ENCODE measurements around the gene SORL1.

SORL1 gene

GRCh38 chr11:121643479-121644186 is 191.5 kb downstream of the SORL1 start:
- DNase-seq = no peak

GRCh38 chr11:121644187-121644512 is 192.0 kb downstream of the SORL1 start:
- DNase-seq = no peak

- DNase-seq = no peak
Observed at GRCh38 chr11:121645001-121645400, 192.9 kb downstream of the SORL1 start.

DNA sequence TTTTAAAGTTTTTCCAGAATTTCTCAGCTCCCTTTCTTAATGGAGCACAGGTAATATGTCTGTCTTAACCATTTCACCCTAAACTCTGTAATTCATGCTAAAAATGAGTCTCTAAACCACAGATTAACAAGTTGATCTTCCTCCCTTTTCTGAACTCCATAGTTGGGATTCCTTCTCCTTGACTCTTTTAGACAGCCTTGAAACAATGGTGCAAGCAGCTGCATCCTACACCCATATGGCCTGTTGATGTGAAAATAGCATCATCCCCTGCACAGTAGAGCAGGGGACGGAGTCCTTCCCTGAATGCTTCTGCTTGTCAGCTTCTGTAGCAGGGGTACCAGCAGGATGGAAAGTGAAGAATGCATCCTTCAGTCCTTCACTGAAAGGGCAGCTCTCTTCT is 193.5 kb downstream of the SORL1 start:
- DNase-seq = no peak

DNA sequence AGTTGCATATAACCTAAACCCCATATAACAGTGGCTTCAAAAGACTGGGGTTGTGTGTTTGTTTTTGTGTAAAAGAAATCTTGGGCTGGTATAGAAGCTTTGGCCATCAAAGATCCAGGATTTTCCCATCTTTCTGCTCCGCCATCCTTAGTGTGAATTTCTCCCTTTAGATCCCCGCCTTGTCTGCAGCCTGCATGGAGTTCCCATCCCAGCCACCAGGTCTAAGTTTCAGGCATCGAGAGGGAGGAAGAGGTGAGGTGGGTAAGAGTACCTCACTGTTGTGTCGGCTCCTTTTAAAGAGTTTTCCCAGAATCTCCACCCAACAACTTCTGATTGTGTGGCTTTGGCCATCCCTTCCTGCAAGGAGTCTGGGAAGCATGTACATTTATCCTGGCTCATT is 196.2 kb downstream of the SORL1 start:
- no peak for DNase-seq

GRCh38 chr11:121649798-121650197 is 197.7 kb downstream of the SORL1 start:
- peak in 1 of 2 experiments; percentile 24 for DNase-seq

DNA sequence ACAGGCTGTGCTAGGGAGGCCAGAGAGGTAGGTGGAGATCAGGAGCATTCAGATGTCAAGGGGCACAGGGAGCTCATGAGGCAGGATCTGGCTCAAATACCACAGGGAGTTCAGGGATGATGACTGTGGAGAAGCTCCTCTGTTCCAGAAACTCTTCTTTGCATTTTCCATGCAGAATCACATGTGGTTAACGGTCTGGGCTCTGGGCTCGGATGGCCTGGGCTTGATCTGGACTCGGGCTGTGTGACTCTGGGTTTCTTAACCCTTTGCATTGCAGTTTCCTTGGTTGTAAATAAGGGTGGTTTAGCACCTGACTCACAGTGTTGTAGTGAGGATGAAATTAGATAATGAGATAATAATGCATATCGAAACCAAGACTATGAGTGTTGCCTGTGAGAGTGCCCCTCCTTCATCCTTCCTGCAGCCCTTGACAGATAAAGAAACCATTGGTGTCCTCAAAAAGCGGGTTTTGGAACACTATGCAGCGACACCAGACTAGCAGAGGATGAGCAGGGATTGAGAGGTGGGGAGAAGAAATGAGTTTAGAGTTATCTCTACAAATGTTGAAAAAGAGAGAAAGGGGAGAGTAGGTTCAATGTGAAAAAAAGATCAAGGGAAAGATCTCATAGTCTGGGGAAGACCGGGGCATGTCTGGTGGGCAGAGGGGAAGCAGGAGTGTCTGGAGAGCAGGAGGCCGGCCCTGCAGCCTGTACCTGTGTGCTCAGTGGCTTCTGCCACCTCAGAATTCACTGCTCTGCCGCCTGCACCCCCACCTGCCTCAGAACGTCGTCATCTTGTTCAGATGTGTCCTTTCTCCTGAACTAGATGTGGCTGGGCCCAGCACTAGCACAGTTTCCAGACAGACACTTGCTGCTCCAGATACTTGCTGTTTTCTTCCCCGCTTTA is 198.5 kb downstream of the SORL1 start:
- DNase-seq = no peak

DNA sequence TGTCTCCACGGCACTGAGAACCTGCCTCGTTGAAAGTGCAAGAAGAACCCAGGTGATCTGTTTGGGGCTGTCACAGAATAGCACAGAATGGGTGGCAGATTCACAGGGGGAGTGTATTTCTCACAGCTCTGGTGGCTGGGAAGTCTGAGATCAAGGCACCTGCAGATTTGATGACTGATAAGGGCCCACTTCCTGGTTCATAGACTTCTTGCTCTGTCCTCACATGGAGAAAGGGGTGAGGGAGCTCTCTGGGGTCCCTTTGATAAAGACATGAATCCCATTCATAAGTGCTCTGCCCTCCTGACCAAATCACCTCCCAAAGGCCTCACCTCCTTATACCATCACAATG is 199.1 kb downstream of the SORL1 start:
- DNase-seq = no peak

GRCh38 chr11:121652971-121653370 is 200.9 kb downstream of the SORL1 start:
- peak; percentile 44 to 51 for DNase-seq

DNA sequence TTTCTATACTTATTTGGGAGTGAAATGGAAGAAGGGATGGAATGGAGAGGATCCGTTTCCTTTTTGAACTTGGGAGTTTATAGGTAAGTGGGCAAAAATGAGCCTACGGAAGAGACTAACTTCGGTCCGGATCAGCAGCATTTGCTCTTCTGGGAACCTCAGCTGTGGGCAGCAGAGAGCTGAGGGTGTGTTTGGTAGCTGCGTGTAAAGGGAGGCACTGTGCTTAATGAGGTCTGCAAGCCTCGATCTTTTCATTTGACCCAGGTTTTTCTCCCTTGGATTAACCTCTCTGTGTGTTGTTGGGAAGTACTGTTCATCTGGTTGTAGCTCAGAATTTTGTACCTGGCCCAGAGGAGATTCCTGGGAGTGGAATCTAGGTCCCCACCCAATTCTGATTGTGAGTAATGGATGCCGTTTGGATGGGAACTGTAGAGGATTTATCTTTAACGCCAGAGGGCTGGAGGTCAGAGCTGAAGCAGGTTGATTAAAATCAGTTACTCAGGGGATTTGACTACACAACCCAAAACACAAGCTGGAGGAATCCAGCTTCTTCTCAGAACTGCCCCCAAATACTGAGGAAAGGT is 202.2 kb downstream of the SORL1 start:
- no peak for DNase-seq

DNA sequence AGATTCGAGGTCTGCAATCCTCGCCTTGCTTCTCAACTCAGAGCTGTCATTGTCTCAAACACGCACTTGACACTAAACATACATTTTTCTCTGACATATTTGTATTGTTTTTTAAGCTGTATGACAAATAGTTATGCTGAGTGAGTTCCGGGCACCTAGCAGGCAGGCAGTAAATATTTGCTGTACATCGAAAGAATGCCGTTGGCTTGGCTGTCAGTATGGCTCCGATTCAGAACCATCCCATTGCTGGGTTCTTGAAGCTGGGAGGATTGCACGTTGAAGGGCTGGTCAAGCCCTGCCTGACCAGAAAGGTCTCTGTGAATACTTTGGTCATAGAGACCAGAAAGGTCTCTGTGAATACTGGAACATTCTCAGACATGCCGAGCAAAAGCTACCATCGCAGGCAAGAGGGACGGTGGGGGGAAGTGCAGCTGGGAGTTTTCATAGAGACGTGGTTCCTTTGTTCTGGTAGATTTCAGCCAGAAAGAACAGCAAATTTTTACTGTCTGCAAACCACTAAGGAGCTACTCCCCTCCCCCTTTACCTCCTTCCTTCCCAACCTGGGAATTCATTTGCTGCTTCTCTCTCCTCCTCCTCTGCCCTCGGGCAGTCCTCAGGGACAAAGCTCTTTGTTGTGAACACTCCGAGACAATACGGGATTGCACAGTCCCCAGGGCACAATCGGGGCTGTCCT is 202.9 kb downstream of the SORL1 start:
- peak in 1 of 2 experiments; percentile 67 for DNase-seq

DNA sequence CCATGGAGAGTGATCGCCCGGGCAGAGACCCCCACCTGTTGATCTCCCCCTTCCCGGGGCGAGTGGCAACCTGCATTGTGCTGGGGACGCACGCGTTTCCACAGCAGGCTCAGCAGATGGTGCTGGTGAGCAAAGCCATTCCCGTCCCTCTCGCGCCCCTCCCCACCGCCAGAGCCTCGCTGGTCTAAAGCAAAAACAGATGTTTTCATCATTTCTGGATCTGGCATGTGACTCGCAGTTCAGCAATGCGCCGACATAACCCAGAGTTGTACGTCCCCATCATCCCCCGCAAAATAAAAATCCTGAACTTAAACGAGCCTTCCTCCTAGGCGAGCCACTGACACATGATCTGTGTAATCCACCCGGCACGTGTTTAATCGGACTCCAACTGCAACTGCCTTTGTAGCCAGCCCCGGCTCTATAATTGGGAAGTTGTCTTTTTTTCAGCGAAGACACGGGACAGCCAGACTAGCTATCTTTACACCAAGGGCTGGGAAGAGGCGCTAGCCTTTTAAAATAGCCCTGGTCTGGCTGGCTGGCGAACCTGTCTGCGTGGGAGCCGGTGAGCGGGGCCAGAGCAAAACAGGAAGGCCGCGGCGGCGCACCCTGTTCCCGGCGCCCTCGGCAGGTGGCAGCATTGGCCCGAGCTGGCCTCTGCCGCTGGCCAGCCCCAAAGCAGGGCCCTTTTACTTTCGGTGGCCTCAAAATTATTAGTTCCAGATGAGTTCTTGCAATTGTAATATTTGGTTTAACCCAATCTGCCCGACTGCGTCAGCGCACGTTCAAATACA is 203.6 kb downstream of the SORL1 start:
- DNase-seq = peak; percentile 92

DNA sequence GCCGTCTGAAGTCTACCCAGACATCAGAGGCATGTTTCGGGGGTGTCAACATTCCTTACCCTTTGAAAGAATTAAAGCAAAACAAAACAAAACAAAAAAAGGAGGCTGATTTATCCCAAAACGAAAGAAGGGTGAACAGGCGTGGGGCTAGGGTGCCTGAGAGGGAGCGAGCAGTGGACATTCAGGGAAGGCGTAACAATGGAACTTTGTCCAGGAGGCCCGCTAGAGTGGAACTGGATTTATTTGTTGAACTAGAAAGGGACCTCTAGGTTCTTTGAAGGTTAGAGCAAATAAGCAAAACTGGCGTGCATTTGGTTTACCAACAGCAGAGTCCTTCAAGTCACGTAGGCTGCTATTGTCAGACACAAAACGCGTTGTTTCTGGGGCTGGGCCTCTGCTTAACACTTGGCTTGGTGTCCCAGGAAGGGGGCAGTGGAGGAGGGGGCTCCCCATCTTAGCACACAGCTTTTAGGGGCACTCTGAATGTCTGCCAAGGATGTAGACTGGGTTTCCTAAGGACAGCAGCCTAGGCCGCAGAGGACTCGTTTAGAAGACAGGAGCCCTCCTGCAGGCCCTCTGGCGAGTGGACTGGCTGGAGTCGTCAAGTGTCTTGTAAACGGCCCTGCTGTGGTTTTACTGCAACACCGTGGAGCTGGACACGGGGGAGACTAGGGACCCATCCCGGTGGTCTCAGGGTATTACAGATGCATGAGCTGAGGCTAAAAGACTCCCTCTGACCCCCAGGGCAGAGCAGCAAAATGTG is 204.4 kb downstream of the SORL1 start:
- DNase-seq = peak in 1 of 2 experiments; percentile 68

DNA sequence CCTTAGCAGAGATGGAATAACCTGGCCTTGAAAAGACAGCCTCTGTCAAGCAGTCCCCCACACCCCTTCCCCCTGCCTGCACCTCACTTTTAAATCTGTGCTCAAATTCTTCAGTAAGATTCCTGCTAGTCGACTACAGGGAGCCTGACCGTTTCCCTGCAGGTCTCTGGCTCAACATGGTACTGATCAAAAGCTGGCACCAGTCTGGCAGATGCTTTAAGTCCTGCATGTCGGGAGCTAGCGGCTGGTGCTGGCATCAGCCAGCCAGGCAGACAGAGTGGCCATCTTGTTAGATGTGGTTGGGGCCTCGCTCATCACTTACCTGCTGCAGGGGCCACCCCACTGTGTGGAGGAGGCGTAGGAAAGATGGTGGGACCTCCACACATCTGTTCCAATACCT is 205.0 kb downstream of the SORL1 start:
- no peak for DNase-seq

GRCh38 chr11:121659811-121660210 is 207.7 kb downstream of the SORL1 start:
- no peak for DNase-seq

DNA sequence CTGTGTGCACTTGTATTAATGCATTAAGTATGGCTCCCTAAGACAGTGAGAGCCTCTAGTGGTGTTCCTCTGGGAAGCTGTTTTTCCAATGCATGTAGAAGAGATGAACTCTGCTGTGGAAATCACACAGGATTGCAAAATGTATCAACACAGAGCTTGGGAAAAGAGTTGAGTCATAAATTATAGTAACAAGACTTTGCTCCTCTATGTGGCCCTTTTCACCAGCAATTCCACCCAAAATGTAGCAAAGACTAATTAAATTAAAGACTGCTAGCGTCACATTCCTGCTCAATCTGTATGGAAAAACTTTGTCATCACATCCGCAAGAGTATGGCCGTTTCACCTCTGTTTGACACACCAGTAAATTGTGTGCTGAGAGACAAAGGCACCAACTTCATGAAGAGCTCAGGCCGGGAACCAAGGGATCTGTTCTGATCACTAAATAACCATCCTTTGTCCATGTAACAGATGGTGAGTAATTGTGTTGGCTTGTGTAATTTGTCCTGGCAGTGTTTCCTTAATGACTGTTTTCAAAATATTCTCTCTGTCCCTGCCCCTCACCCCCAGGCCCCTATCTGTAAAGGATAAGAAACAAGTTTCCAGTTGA is 209.9 kb downstream of the SORL1 start:
- DNase-seq = peak; percentile 58 to 88

DNA sequence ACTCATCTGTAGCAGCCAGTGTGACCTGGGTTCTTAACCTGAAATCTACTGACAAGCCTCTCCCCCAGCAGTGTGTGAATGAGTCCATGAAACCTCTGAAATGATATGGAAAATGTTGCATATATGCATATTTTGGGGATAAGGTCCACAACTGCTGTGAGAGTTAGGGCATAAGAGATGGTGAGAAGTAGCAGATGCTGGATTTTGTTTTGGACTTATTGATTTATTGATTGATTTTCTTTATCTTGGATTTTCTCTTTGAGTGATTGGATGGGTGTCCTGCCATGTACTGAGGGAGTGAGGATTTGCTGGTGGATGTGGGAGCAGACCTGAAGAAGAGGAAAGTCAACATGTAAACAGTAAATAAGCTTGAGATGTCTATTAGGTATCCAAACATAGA is 212.0 kb downstream of the SORL1 start:
- DNase-seq = no peak

- DNase-seq = peak; percentile 51 to 81
Observed at GRCh38 chr11:121665206-121665838, 213.2 kb downstream of the SORL1 start.

DNA sequence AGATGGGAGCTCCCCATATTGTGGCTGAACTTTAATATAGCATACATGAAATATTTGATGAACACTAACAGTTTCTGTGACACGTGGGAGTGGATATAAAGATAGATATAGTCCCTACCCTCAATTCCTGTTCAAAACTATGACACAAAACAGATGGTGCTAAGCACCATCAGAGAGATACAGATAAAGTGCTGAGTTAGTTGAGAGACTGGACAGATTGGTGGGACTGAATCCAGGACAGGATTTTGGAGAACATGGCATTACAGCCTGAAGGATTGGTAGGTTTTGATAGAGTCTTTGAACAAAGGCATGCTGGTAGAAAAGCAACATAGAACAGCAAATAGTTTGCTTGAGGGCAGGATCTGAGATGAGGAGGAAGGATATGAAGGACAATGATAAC is 215.7 kb downstream of the SORL1 start:
- no peak for DNase-seq

- DNase-seq = peak; percentile 48 to 84
Observed at GRCh38 chr11:121669422-121669821, 217.3 kb downstream of the SORL1 start.

DNA sequence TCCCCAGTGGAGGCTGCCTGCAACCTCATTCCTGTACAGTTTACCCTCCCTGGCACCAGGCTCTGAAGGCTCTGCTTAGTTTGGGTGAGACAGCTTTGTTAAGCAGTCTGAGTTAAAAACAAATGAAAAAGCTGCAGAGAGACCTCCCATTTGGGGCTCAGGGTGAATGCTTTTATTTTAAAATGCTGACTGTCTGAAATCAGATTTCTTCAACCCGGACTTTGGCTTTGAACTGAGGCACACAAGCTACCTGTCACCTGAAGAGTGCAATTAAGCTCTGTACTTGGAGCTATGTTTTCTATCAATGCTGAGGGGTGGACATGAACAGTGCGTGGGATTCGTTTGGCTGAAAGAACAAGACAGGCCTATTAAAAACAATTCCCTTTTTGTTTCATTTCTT is 218.2 kb downstream of the SORL1 start:
- DNase-seq = peak in 1 of 2 experiments; percentile 17

All from NCI-H2081 (cell line).